GM19372 (cell line): Measurements from ENCODE around the gene IRF7.

Experiments
- ATAC-seq: cut with Tn5 transposase; IDR thresholded peaks from one replicate; pipeline ENCODE4 v1.9.1; 2021; ENCODE audit warnings: mild to moderate bottlenecking, low read depth, moderate library complexity; ENCODE audit not compliant: unreplicated experiment

The IRF7 gene

GRCh38 chr11:610146-610801 is 5.5 kb downstream of the IRF7 start:
- ATAC-seq, result no peak

DNA sequence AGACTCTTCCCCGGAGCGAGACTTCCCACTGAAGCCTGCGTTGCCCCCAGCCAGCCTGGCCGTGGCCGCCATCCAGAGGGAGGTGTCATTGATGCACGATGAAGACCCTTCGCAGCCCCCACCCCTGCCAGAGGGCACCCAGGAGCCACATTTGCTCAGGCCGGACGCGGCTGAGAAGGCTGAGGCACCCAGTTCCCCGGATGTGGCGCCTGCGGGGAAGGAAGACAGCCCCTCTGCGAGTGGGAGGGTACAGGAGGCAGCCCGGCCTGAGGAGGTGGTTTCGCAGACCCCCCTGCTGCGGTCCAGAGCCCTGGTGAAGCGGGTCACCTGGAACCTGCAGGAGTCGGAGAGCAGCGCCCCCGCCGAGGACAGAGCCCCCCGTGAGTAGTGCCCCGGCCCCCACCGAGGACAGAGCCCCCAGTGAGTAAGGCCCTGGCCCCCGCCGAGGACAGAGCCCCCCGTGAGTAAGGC is 6.4 kb downstream of the IRF7 start:
- ATAC-seq, result no peak

DNA sequence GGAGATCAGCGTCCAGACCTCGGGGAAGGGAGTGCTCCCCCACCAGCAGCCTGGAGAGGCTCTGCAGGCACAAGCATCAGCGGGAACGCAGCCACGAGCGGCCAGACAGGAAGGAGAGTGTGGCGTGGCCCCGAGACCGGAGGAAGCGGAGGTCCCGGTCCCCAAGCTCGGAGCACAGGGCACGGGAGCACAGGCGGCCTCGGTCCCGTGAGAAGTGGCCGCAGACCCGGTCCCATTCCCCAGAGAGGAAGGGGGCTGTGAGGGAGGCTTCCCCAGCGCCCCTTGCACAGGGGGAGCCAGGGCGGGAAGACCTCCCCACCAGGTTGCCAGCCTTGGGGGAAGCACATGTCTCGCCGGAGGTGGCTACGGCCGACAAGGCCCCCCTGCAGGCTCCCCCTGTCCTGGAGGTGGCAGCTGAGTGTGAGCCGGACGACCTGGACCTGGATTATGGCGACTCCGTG is 6.9 kb downstream of the IRF7 start:
- no peak for ATAC-seq

DNA sequence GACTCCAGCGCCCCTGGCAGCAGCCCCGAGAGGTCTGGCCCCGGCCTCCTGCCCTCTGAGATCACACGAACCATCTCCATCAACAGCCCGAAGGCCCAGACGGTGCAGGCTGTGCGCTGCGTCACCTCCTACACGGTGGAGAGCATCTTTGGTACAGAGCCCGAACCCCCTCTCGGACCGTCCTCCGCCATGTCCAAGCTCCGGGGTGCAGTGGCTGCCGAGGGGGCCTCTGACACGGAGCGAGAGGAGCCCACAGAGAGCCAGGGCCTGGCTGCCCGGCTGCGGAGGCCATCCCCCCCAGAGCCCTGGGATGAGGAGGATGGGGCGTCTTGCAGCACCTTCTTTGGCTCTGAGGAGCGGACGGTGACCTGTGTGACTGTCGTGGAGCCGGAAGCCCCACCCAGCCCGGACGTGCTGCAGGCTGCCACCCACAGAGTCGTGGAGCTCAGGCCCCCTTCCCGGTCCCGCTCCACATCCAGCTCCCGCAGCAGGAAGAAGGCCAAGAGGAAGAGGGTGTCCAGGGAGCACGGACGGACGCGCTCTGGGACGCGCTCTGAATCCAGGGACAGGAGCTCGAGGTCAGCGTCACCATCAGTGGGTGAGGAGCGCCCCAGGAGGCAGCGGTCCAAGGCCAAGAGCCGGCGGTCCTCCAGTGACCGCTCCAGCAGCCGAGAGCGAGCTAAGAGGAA is 7.6 kb downstream of the IRF7 start:
- ATAC-seq, result no peak

- ATAC-seq, result no peak
These were observed 8.6 kb downstream of the IRF7 start for GRCh38 chr11:607020-607780.

DNA sequence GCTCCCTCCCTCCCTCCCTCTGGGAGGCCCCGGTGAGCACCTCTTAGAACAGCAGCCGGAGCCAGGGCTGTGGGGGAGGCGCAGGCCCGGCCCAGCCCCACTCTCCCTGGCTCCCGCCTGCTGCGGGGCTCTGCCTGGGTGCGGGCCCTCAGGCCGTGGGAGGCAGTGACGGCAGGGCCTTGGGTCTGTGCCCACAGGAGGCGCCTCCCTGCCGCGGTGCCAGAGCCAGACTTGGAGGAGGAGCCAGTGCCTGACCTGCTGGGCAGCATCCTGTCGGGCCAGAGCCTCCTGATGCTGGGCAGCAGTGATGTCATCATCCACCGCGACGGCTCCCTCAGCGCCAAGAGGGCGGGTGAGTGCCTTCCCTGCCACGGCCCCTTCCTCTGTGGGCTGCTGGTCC is 9.5 kb downstream of the IRF7 start:
- no peak for ATAC-seq

DNA sequence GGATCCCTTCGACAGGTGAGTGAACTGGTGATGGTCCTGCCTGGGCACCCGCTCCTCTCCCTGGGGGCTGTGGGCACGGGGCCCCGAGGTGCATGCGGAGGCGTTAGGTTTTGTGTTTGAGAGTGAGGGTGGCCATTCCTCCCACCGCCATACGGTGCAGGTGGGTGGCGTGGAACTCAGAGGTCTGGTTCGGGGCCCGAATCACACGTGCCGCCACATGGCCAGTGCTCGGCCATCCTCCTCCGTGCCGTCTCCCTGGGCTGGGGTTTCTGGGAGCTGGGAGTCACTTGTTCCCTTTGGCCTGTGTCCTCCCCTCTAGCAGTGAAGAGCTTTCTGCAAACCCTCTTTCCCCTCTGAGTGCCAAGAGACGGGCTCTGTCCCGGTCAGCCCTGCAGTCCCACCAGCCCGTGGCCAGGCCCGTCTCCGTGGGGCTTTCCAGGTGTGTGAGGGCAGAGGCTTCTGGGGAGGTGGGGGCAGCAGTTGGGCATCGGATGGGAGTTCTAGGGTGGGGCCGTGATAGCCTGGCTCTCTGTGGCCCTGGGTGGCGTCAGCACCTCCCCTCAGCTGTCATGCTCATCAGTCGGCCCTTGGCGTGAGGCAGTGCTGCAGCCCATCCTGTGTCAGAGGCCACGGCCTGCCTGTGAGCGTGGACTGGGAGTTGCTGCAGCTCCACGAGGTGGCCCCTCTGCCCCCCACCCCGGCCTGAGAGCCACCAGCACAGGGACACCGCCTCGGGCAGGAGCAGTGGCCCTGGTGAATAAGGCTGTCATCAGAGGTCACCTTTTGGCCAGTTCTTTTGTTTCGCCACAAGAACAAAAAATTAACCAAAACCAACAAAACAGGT is 10.2 kb downstream of the IRF7 start:
- ATAC-seq, result no peak

- ATAC-seq, result no peak
These were observed 12.6 kb downstream of the IRF7 start for GRCh38 chr11:603154-603553.

- ATAC-seq, result no peak
These were observed 14.0 kb downstream of the IRF7 start for GRCh38 chr11:601573-602245.

- ATAC-seq, result no peak
These were observed 17.6 kb downstream of the IRF7 start for GRCh38 chr11:598005-598680.

DNA sequence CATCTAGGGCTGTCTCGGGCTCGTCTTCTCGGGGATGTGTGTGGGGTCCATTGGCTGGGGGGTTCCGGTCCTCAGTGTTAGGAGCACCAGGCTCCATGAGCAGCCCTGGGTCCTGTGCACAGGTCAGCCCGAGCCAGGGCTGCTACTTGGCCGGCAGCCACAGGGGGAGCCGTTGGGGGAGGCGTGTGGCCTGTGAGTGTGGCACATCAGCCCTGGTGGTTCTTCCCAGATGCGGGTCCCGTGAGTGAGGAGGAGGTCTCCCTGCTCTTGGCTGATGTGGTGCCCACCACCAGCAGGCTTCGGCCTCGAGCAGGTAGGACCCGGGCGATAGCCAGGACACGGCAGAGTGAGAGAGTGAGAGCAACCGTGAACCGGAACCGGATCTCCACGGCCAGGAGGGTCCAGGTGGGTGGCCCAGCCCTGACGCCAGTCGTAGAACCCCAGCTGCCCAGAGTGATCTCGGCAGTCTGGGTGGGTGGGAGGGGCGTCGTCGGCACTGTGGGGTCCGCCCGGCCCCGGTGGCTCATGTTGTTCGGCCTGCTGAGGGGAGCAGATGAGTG is 18.5 kb downstream of the IRF7 start:
- no peak for ATAC-seq

DNA sequence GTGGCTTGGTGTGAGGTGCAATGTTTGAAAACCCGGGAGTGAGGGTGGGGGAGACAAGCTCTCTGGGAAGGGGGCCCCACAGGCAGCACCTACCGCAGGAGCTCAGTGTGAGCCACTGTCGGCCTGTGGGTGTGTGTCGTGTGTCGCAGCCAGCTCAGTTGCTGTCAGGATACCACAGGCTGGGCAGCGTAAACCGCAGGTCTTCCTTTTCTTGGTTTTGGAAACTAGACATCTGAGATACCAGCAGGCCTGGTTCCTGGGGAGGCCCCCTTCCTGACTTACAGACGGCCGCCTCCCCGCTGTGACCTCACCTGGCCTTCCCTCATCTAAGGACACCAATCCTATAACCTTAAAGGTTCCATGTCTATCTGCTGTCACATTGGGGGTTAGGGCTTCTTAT is 19.4 kb downstream of the IRF7 start:
- no peak for ATAC-seq

DNA sequence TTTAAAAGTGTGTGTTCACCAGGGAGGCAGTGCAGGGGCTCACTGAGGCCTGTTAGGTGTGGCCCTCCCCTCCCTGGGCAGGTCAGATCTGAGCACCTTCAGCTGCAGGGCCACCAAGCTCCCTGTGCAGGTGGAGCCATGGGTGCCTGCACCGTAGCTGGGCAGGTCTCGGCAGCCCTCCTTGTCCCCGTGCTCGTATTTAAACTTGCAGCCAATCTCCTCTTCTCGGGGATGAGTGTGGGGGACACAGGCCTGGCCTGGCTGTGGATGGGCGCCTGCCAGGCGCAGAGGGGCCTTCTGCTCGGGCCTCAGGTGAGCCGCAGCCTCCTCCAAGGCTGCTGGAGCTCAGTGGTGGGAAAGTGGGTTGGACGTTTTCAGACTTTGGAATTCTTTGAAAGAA is 20.4 kb downstream of the IRF7 start:
- no peak for ATAC-seq

GRCh38 chr11:593347-593746 is 22.4 kb downstream of the IRF7 start:
- no peak for ATAC-seq

DNA sequence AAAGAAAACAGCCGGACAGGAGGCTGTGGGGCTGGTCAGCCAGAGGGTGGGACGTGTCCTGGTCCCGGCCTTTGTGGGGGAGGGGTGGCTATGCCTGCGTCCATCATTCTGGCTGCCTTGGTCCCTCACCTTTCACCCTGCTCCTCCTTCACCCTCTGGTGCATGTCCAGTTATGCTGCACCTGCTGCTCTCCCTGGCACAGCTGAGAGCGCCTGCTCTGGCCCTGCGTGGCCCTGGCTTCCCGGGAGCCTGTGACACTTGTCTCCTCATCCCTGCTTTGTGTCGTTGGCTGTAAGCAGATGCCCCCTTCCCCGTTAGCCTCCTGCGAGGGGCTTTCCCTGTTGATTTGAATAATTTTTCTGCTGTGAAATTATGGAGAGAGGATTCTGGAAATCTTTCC is 22.8 kb downstream of the IRF7 start:
- no peak for ATAC-seq

DNA sequence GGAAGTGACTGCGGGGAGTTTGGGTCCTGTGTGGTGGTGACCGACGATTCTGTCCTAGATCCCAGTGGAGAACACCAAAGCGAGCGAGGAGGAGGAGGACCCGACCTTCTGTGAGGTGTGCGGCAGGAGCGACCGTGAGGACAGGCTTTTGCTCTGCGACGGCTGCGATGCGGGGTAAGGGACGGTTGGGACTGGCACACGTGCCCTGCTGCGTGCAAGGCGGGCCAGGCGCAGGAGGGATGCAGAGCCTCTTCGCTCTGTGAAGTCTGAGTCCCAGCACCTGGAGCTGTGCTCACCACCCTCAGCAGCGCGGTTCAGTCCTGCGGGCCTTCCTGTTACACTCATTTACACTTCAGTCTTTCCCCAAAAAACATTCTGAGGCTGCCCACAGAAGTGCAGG is 23.2 kb downstream of the IRF7 start:
- ATAC-seq, result no peak

- ATAC-seq, result no peak
These were observed 24.8 kb downstream of the IRF7 start for GRCh38 chr11:590997-591396.

DNA sequence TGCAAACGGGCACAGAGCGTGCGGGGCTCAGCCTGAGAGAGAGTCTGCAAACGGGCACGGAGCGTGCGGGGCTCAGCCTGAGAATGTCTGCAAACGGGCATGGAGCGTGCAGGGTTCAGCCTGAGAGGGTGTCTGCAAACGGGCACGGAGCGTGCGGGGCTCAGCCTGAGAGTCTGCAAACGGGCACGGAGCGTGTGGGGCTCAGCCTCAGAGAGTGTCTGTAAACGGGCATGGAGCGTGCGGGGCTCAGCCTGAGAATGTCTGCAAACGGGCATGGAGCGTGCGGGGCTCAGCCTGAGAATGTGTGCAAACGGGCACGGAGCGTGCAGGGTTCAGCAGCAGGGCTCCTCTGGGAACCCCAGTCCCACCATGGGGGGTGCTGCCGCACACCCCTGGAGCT is 26.0 kb downstream of the IRF7 start:
- no peak for ATAC-seq

DNA sequence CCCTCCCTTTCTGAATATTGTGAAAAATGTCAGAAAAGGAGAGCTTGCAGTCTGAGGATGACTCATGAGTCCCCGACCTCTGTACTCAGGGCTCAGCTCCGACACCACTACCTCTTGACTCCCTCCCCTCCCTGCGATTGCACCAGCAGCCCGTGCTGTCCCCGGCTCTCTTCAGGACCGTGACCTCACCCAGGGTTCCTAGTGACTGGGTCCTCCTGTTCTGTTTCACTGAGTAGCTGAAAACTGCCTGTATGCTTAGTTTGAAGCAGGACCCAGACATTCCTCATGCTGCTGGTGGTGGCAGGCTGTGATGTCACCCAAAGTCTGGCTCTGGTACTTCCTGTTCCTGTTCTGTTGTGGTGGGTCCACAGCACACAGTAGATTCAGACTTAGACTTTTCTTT is 27.8 kb downstream of the IRF7 start:
- no peak for ATAC-seq
